DND-41 (cell line): ENCODE measurements around the gene VWC2L.

ENCODE experiments used
- ATAC-seq: fragments of 200-7000 bp; cut with Tn5 transposase; 3 replicates; pipeline ENCODE4 v1.9.1; 2021; ENCODE audit warnings: low read depth; ENCODE audit not compliant: insufficient read depth
- DNase-seq: peaks from one replicate; pipeline ENCODE4 v3.0.0-alpha.2; 2020
- H2AFZ ChIP-seq: 2 replicates; pipeline ENCODE4 v1.6.0; 2012; ENCODE audit warnings: low read depth, low read length
- H3K27ac ChIP-seq: 2 replicates; pipeline ENCODE4 v1.5.1; 2012; ENCODE audit warnings: low read length, inconsistent platforms
- H3K27me3 ChIP-seq: fragments of 200-600 bp; sonication (generic); 2 replicates; pipeline ENCODE4 v1.6.0; 2012; ENCODE audit warnings: low read length, mild to moderate bottlenecking, inconsistent platforms; ENCODE audit not compliant: insufficient read depth, poor library complexity
- H3K36me3 ChIP-seq: 2 replicates; pipeline ENCODE4 v1.5.1; 2012; ENCODE audit warnings: low read length, inconsistent platforms; ENCODE audit not compliant: insufficient read depth
- H3K4me1 ChIP-seq: 2 replicates; pipeline ENCODE4 v1.5.1; 2012; ENCODE audit warnings: mild to moderate bottlenecking, low read length; ENCODE audit not compliant: insufficient read depth
- H3K4me2 ChIP-seq: 2 replicates; pipeline ENCODE4 v1.6.0; 2012; ENCODE audit warnings: mild to moderate bottlenecking, moderate library complexity, low read length, inconsistent platforms; ENCODE audit not compliant: insufficient read depth
- H3K4me3 ChIP-seq, 2 experiments: fragments of 200-600 bp in 1 of 2; shearing (Covaris generic) in 1 of 2; 2 replicates each; pipeline ENCODE4 v1.5.1; 2012 to 2016; ENCODE audit warnings: inconsistent platforms in 2 of 2, low read length in 2 of 2, mild to moderate bottlenecking in 2 of 2, low read depth in 1 of 2, moderate library complexity in 1 of 2
- H3K79me2 ChIP-seq: 2 replicates; pipeline ENCODE4 v1.6.0; 2012; ENCODE audit warnings: low read length, inconsistent platforms; ENCODE audit not compliant: insufficient read depth
- H3K9ac ChIP-seq: 2 replicates; pipeline ENCODE4 v1.6.0; 2012; ENCODE audit warnings: low read depth, mild to moderate bottlenecking, inconsistent platforms, low read length, moderate library complexity
- H3K9me3 ChIP-seq: 2 replicates; pipeline ENCODE4 v1.5.1; 2012; ENCODE audit warnings: low read length, moderate library complexity, mild to moderate bottlenecking, inconsistent platforms; ENCODE audit not compliant: insufficient read depth, severe bottlenecking
- H4K20me1 ChIP-seq: 2 replicates; pipeline ENCODE4 v1.6.0; 2012; ENCODE audit warnings: low read length; ENCODE audit not compliant: insufficient read depth
- CTCF ChIP-seq: IDR thresholded peaks from 2 replicates; pipeline ENCODE4 v1.5.1; 2012; ENCODE audit warnings: borderline replicate concordance, low read length, moderate library complexity, mild to moderate bottlenecking; ENCODE audit not compliant: poor library complexity, severe bottlenecking; ENCODE audit errors: extremely low read depth
- EZH2 ChIP-seq: IDR thresholded peaks from 3 replicates; pipeline ENCODE4 v1.6.1; 2012; ENCODE audit warnings: borderline replicate concordance, low read depth, mild to moderate bottlenecking, moderate library complexity, low read length, inconsistent platforms; ENCODE audit not compliant: severe bottlenecking

The VWC2L gene

DNA sequence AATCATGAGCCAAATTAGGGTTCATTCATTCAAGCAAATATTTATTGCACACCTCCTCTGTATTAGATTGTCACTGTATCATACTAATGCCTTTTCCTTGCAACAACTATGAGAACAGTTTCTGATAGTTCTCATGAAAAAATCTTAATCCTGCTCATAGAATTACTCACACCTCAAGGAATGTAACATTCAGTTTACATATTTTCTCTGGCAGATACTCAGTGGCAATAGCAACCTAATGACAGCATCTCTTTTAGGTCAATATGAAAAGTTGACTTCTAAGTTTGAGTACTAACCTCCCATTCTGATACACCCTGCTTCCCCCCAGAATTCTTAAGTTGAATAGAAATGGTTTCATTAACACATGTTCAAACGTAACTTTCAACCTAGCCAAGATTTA lies 132.0 kb downstream of the VWC2L start:
- no peaks in the 10 kb centered on the region for H3K9me3 ChIP-seq
- ATAC-seq (no peak), DNase-seq (no peak)
- no peak overlapping the region for H3K27ac ChIP-seq
- H3K27me3 ChIP-seq = no peaks in the 10 kb centered on the region
- no peak overlapping the region for H2AFZ ChIP-seq
- H4K20me1 ChIP-seq = no peaks in the 10 kb centered on the region
- no peaks in the 10 kb centered on the region for H3K4me1 ChIP-seq
- no peak overlapping the region for H3K4me3 ChIP-seq
- TF ChIP-seq CTCF = no peak
- TF ChIP-seq EZH2 = no peak
- H3K9ac ChIP-seq = no peak overlapping the region
- no peaks in the 10 kb centered on the region for H3K79me2 ChIP-seq
- no peak overlapping the region for H3K4me2 ChIP-seq
- H3K36me3 ChIP-seq = no peaks in the 10 kb centered on the region

GRCh38 chr2:214543386-214543955 lies 132.6 kb downstream of the VWC2L start:
- Histone ChIP-seq H3K9ac (no peak overlapping the region), H3K4me2 (no peak overlapping the region), H2AFZ (no peak overlapping the region), H4K20me1 (no peaks in the 10 kb centered on the region), H3K9me3 (no peaks in the 10 kb centered on the region), H3K27me3 (no peaks in the 10 kb centered on the region), H3K79me2 (no peaks in the 10 kb centered on the region), H3K27ac (no peak overlapping the region), H3K36me3 (no peaks in the 10 kb centered on the region), H3K4me1 (no peaks in the 10 kb centered on the region), H3K4me3 (no peak overlapping the region)
- no peak for TF ChIP-seq CTCF
- no peak for TF ChIP-seq EZH2
- ATAC-seq (no peak), DNase-seq (no peak)

DNA sequence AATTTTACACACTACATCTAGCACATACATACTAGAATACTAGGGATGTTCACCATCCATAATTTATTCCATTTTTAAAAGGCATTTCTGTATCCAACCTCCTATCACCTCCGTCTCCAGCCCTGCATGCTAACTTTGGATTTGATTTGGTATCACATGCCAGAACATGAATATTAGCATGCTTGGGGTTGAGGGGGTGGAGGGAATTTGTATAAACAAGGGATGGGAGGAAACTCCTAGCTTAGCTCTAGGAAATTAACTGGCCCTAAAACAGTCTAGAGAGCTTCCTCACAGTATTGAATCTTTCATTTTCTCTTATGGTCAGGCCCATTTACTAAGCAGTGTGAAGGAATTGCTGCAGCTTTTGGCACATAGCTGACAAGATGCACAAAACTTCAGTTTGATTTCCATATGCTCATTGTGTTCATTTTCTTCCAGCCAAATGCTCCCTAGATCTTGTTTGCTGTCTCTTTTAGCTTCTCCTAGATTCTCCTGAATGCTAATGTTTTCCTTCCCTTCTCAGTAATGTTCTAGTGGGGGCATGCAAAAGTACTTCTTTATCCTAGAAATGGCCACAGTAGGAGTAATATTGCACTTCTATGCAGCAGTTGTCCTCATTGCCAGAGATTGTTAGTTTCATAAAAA lies 135.2 kb downstream of the VWC2L start:
- Histone ChIP-seq H3K27ac (no peak overlapping the region), H3K9ac (no peak overlapping the region), H3K79me2 (no peaks in the 10 kb centered on the region), H3K9me3 (no peaks in the 10 kb centered on the region), H3K4me1 (no peaks in the 10 kb centered on the region), H4K20me1 (no peaks in the 10 kb centered on the region), H3K4me2 (no peak overlapping the region), H3K27me3 (no peaks in the 10 kb centered on the region), H3K4me3 (no peak overlapping the region), H2AFZ (no peak overlapping the region), H3K36me3 (no peaks in the 10 kb centered on the region)
- no peak for TF ChIP-seq EZH2
- no peak for TF ChIP-seq CTCF
- DNase-seq = no peak
- no peak for ATAC-seq
